Activated B cell treated with CpG ODN at 0.5 μM for 24 hours (primary cell): ENCODE results near the gene ADAMTS6. TPM values are rescaled to one million over a fixed set of nuclear protein-coding genes. Genes with fewer than 3 reads are reported as not detected.

Experiments
- ATAC-seq: fragments of 200-7000 bp; cut with Tn5 transposase; one replicate; pipeline ENCODE4 v1.10.0; 2021; ENCODE audit warnings: low read depth, mild to moderate bottlenecking, moderate library complexity
- CTCF ChIA-PET: fragments of 350-600 bp; sonication (Branson Sonifier 250); formaldehyde crosslinking; loops from one replicate; lab custom pipeline; 2021; ENCODE audit warnings: antibody characterized with exemption; lab: Charles Lee
- POLR2A ChIA-PET: fragments of 350-600 bp; sonication (Branson Sonifier 250); formaldehyde crosslinking; loops from one replicate; lab custom pipeline; 2021; ENCODE audit warnings: antibody characterized with exemption; lab: Charles Lee
- DNase-seq: peaks from one replicate; pipeline ENCODE4 v3.0.0; 2022
- H3K27ac Mint-ChIP-seq: one replicate; pipeline ENCODE4 v1.8.0; 2020; ENCODE audit warnings: mixed read lengths
- H3K27me3 Mint-ChIP-seq: one replicate; pipeline ENCODE4 v1.8.0; 2021; ENCODE audit warnings: mixed read lengths
- H3K36me3 Mint-ChIP-seq: one replicate; pipeline ENCODE4 v1.8.0; 2021; ENCODE audit warnings: low read depth, mixed read lengths
- H3K4me1 Mint-ChIP-seq: one replicate; pipeline ENCODE4 v1.8.0; 2021; ENCODE audit warnings: mixed read lengths
- H3K4me3 Mint-ChIP-seq: one replicate; pipeline ENCODE4 v1.8.0; 2020; ENCODE audit warnings: mild to moderate bottlenecking, mixed read lengths
- H3K9me3 Mint-ChIP-seq: one replicate; pipeline ENCODE4 v1.8.0; 2020; ENCODE audit warnings: mixed read lengths
- intact Hi-C: fragments of 100-400 bp; cut with micrococcal nuclease; formaldehyde crosslinking; loops from one replicate; pipeline ENCODE4 v1.15.1; 2024
- total RNA-seq: library from RNA; stranded (reverse); gene quantifications from 2 replicates; pipeline ENCODE4 v1.2.3, GENCODE V29; 2022
- TF ChIP-seq, protein P1 (sequence below): fragments of 200-600 bp; IDR thresholded peaks from one replicate; pipeline ENCODE4 v1.8.0; 2022; ENCODE audit warnings: antibody characterized with exemption, mild to moderate bottlenecking

The ADAMTS6 gene
- total RNA-seq, 1 donor from 2014 or later = 3.2 TPM

DNA sequence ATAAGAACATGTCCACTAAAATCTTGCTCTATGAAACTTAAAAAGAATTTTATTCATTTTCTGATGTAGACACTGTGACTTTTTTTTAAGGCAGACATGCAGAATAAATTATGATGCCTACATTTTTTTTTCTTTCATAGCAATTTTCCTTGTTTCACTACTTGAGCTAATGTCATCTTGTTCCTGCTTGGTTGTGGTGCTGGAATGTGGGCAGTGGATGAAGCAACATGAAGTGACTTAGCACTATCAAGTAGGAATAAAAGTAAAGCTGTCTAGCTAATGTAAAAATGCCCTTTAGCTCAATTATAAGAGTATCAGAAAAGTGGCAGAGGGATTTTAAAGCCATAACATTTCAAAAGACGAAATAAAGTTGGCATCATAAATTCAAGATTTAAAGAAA, 191.0 kb downstream of the ADAMTS6 start:
- Mint-ChIP-seq H3K36me3 (no peaks in the 10 kb centered on the region), H3K4me3 (no peak overlapping the region), H3K4me1 (no peaks in the 10 kb centered on the region), H3K27ac (no peak overlapping the region), H3K9me3 (no peaks in the 10 kb centered on the region), H3K27me3 (no peaks in the 10 kb centered on the region)
- DNase-seq (no peak), ATAC-seq (no peak)
- TF ChIP-seq, protein P1, sequence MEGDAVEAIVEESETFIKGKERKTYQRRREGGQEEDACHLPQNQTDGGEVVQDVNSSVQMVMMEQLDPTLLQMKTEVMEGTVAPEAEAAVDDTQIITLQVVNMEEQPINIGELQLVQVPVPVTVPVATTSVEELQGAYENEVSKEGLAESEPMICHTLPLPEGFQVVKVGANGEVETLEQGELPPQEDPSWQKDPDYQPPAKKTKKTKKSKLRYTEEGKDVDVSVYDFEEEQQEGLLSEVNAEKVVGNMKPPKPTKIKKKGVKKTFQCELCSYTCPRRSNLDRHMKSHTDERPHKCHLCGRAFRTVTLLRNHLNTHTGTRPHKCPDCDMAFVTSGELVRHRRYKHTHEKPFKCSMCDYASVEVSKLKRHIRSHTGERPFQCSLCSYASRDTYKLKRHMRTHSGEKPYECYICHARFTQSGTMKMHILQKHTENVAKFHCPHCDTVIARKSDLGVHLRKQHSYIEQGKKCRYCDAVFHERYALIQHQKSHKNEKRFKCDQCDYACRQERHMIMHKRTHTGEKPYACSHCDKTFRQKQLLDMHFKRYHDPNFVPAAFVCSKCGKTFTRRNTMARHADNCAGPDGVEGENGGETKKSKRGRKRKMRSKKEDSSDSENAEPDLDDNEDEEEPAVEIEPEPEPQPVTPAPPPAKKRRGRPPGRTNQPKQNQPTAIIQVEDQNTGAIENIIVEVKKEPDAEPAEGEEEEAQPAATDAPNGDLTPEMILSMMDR = no peak
- ChIA-PET CTCF (no interaction called here), POLR2A (interaction anchor here (0.6 kb wide), 1 partner anchor 164 kb away, joined by 3 read pairs; no protein-coding TSS in a partner anchor)
- intact Hi-C loops = no loop called here

DNA sequence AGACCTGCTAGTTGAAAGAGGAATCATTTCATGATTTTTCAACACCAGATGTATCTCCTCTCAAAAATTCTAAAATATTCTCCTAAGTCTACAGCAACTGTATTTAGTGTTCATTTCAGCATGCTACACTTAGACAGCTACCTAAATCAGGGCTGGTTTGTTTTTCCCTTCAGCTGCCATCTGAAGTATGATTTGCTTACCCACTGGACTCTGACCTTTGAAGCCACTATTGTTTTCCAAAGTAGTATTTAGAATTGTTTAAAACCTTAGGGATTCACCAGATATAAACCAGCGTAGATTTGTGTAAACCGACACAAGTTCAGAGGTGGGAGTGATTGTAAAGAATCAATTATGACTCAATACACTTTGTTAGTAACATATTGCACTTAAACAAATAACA, 193.1 kb downstream of the ADAMTS6 start:
- intact Hi-C loops = no loop called here
- POLR2A ChIA-PET = no interaction called here
- TF ChIP-seq, protein P1 = no peak
- CTCF ChIA-PET = no interaction called here
- no peaks in the 10 kb centered on the region for H3K4me1 Mint-ChIP-seq
- ATAC-seq (no peak), DNase-seq (no peak)
- no peak overlapping the region for H3K4me3 Mint-ChIP-seq
- no peaks in the 10 kb centered on the region for H3K27me3 Mint-ChIP-seq
- H3K9me3 Mint-ChIP-seq = no peaks in the 10 kb centered on the region
- no peak overlapping the region for H3K27ac Mint-ChIP-seq
- no peaks in the 10 kb centered on the region for H3K36me3 Mint-ChIP-seq

DNA sequence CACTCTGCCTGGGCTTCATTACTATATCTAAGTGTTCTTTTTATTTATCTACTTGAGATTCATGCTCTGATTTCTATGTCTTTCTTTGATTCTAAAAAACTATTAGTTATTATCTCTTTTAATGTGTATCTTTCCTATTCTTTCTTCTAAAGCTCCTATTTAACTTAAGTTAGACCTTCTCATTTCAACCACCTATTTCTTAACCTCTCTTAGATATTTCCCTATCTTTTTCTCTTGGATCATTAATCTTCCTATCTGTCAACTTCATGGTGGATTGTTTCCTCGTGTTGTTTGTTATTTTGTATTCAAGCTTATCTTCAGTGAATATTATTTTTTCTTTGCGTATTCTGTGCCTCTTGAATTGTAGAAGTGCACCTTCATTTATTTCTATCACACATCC, 202.1 kb downstream of the ADAMTS6 start:
- ATAC-seq = no peak

DNA sequence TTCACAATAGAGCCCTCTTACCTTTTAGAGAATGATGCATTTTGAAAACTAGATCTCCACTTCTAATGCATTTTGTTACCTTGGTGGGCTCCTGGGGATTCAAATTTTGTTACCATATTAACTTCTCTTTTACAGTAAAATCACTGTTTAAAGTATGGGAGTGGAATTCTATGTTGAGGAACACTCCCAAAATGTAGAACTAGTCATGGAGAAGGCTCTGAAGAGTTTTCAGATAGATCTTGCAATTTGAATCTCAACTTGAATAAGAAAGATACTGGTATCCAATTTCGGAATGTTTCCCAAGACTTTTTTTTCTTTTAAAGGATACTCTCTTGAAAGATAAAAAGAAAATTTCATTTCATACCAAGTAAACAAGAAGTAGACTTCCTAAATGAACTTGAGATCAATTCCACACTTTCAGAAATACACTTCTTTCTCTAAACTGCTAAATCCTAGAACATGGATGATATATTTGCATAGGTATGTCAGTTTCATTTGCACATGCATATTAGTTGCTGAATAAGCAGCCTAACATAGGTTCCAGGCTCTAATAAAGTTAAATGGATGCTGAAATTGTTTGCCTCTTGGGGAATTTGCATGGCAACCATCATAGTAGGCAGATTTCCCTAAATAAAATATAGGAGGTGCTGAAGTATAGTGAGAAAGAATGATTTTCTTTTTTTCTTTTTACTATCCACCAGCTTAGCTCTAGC, 205.4 kb downstream of the ADAMTS6 start:
- peaks cover 3% of the 10 kb centered on the region for H3K9me3 Mint-ChIP-seq
- ATAC-seq = no peak

More for the DNA sequence above, 202.1 kb downstream of the ADAMTS6 start:
- no peak for DNase-seq
- peaks cover 3% of the 10 kb centered on the region for H3K9me3 Mint-ChIP-seq
- H3K36me3 Mint-ChIP-seq = no peaks in the 10 kb centered on the region
- H3K4me1 Mint-ChIP-seq = no peaks in the 10 kb centered on the region
- POLR2A ChIA-PET = no interaction called here
- no peak overlapping the region for H3K4me3 Mint-ChIP-seq
- TF ChIP-seq, protein P1 = no peak
- intact Hi-C loops = no loop called here
- CTCF ChIA-PET = no interaction called here
- H3K27ac Mint-ChIP-seq = no peak overlapping the region
- H3K27me3 Mint-ChIP-seq = no peaks in the 10 kb centered on the region

DNA sequence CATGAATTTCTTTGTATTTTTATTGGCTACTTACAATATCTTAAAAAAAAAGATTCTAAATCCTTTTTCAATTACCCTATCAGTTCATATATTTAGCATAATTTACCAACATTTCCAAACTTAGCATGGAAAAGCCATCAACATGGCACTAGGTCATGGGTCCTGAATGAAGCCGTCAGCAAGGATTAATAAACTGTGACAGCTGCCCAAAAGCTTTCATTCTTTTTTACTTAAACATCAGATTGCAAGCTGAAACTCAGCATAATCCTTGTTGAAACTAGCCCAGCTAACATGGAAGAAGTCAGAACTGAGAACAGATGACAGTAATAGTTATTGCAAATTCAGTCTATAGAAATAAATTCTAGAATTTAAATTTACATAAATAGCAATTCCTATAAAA, 209.8 kb downstream of the ADAMTS6 start:
- DNase-seq (no peak), ATAC-seq (no peak)
- TF ChIP-seq, protein P1 = no peak
- H3K27me3 Mint-ChIP-seq = no peaks in the 10 kb centered on the region
- H3K36me3 Mint-ChIP-seq = no peaks in the 10 kb centered on the region
- no peaks in the 10 kb centered on the region for H3K4me1 Mint-ChIP-seq
- H3K4me3 Mint-ChIP-seq = no peak overlapping the region
- intact Hi-C loops = no loop called here
- H3K27ac Mint-ChIP-seq = no peak overlapping the region
- CTCF ChIA-PET = no interaction called here
- H3K9me3 Mint-ChIP-seq = no peaks in the 10 kb centered on the region
- POLR2A ChIA-PET = no interaction called here

More for the DNA sequence above, 205.4 kb downstream of the ADAMTS6 start:
- TF ChIP-seq, protein P1 = no peak
- H3K36me3 Mint-ChIP-seq = no peaks in the 10 kb centered on the region
- H3K27me3 Mint-ChIP-seq = no peaks in the 10 kb centered on the region
- H3K27ac Mint-ChIP-seq = no peak overlapping the region
- DNase-seq = no peak
- ChIA-PET CTCF (no interaction called here), POLR2A (no interaction called here)
- H3K4me1 Mint-ChIP-seq = no peaks in the 10 kb centered on the region
- intact Hi-C loops = no loop called here
- H3K4me3 Mint-ChIP-seq = no peak overlapping the region
